Neuronal stem cell (in vitro differentiated cells): ENCODE data around the gene CD55. TPM values are rescaled to one million over a fixed set of nuclear protein-coding genes. Genes with fewer than 3 reads are reported as not detected.

Experiments used
- DNase-seq: peaks from one replicate; pipeline ENCODE4 v3.0.0-alpha.2; 2013; ENCODE audit warnings: low spot score
- H2AFZ ChIP-seq: one replicate; pipeline ENCODE4 v1.6.1; 2013; ENCODE audit warnings: mild to moderate bottlenecking, low read length, inconsistent platforms
- H2AK5ac ChIP-seq: 2 replicates; pipeline ENCODE4 v1.6.1; 2013; ENCODE audit warnings: low read depth, mild to moderate bottlenecking, inconsistent platforms, low read length, moderate library complexity, mixed read lengths
- H2BK120ac ChIP-seq: 2 replicates; pipeline ENCODE4 v1.6.1; 2013; ENCODE audit warnings: low read depth, mild to moderate bottlenecking, inconsistent platforms, low read length, moderate library complexity, mixed read lengths
- H2BK12ac ChIP-seq: one replicate; pipeline ENCODE4 v1.6.1; 2013; ENCODE audit warnings: low read length, inconsistent platforms
- H2BK15ac ChIP-seq: 2 replicates; pipeline ENCODE4 v1.6.1; 2013; ENCODE audit warnings: mild to moderate bottlenecking, low read length, inconsistent platforms, mixed read lengths
- H2BK5ac ChIP-seq: one replicate; pipeline ENCODE4 v1.6.1; 2013; ENCODE audit warnings: inconsistent platforms, mild to moderate bottlenecking, low read length, moderate library complexity
- H3K14ac ChIP-seq: one replicate; pipeline ENCODE4 v1.6.1; 2013; ENCODE audit warnings: low read length, inconsistent platforms
- H3K18ac ChIP-seq: 2 replicates; pipeline ENCODE4 v1.6.1; 2013; ENCODE audit warnings: low read length, inconsistent platforms
- H3K23ac ChIP-seq: 2 replicates; pipeline ENCODE4 v1.6.1; 2013; ENCODE audit warnings: low read depth, mild to moderate bottlenecking, mixed read lengths, low read length, inconsistent platforms; ENCODE audit not compliant: poor library complexity
- H3K27ac ChIP-seq: replicated peaks from 3 replicates; pipeline ENCODE4 v1.5.1; 2013; ENCODE audit warnings: low read length, inconsistent platforms
- H3K27me3 ChIP-seq, 3 experiments: 2 replicates each; pipeline ENCODE4 v1.6.1; 2013; ENCODE audit warnings: low read length in 3 of 3, mild to moderate bottlenecking in 2 of 3, inconsistent platforms in 1 of 3, low read depth in 1 of 3, mixed read lengths in 1 of 3, moderate library complexity in 1 of 3; ENCODE audit not compliant: control insufficient read depth in 3 of 3, insufficient read depth in 3 of 3
- H3K36me3 ChIP-seq, 2 donors: replicated peaks in 1 of 2; 2 replicates each; pipeline ENCODE4 v1.6.1; 2013; ENCODE audit warnings: low read length in 2 of 2; ENCODE audit not compliant: control insufficient read depth in 2 of 2, insufficient read depth in 2 of 2
- H3K4ac ChIP-seq: 2 replicates; pipeline ENCODE4 v1.6.1; 2013; ENCODE audit warnings: inconsistent platforms, mild to moderate bottlenecking, low read length, moderate library complexity
- H3K4me1 ChIP-seq, 2 donors: 1 replicate in 1 of 2; 2 replicates in 1 of 2; pipeline ENCODE4 v1.6.1; 2013; ENCODE audit warnings: low read length in 2 of 2, low read depth in 1 of 2; ENCODE audit not compliant: control insufficient read depth in 2 of 2, insufficient read depth in 1 of 2
- H3K4me2 ChIP-seq: one replicate; pipeline ENCODE4 v1.6.1; 2013; ENCODE audit warnings: mild to moderate bottlenecking, low read length, inconsistent platforms; ENCODE audit not compliant: insufficient read depth, poor library complexity, severe bottlenecking
- H3K4me3 ChIP-seq, 2 donors: 2 replicates each; pipeline ENCODE4 v1.5.1; 2013; ENCODE audit warnings: low read length in 2 of 2, mild to moderate bottlenecking in 2 of 2, inconsistent platforms in 1 of 2, moderate library complexity in 1 of 2
- H3K79me1 ChIP-seq: one replicate; pipeline ENCODE4 v1.6.1; 2013; ENCODE audit warnings: low read depth, mild to moderate bottlenecking, inconsistent platforms, low read length, moderate library complexity
- H3K9ac ChIP-seq: one replicate; pipeline ENCODE4 v1.6.1; 2013; ENCODE audit warnings: mild to moderate bottlenecking, low read depth, low read length, inconsistent platforms; ENCODE audit not compliant: poor library complexity
- H3K9me3 ChIP-seq, 2 donors: replicated peaks in 1 of 2; 2 replicates each; pipeline versions ENCODE3 to v1.6.1; 2013; ENCODE audit warnings: low read length in 2 of 2, mild to moderate bottlenecking in 2 of 2, inconsistent platforms in 1 of 2, low read depth in 1 of 2, mixed read lengths in 1 of 2, moderate library complexity in 1 of 2; ENCODE audit not compliant: control insufficient read depth in 2 of 2, insufficient read depth in 1 of 2
- H4K8ac ChIP-seq: one replicate; pipeline ENCODE4 v1.6.1; 2013; ENCODE audit warnings: low read depth, mild to moderate bottlenecking, inconsistent platforms, low read length, moderate library complexity
- H4K91ac ChIP-seq: one replicate; pipeline ENCODE4 v1.6.1; 2013; ENCODE audit warnings: low read length, low read depth, mild to moderate bottlenecking, inconsistent platforms; ENCODE audit not compliant: poor library complexity
- WGBS, 2 donors: extraction: QIAGEN DNeasy Blood & Tissue Kit; methylation state at CpG; one replicate each; pipeline ENCODE4 v1.1.7; 2013; ENCODE audit warnings: missing lambda C conversion rate in 2 of 2, mixed read lengths in 1 of 2; ENCODE audit not compliant: insufficient read length in 2 of 2, insufficient replicate concordance in 1 of 2; ENCODE audit errors: extremely low coverage in 2 of 2; 5-methylcytosine and 5-hydroxymethylcytosine counted together
- polyA plus RNA-seq, 2 experiments: library from polyadenylated mRNA; stranded (reverse); fragments of 200-250 nt; gene quantifications; one replicate each; pipeline ENCODE4 v1.2.3, GENCODE V29; 2013

CD55 gene, protein sequence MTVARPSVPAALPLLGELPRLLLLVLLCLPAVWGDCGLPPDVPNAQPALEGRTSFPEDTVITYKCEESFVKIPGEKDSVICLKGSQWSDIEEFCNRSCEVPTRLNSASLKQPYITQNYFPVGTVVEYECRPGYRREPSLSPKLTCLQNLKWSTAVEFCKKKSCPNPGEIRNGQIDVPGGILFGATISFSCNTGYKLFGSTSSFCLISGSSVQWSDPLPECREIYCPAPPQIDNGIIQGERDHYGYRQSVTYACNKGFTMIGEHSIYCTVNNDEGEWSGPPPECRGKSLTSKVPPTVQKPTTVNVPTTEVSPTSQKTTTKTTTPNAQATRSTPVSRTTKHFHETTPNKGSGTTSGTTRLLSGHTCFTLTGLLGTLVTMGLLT
- polyA plus RNA-seq (2013, experiment 1 of 2): 7.2 TPM
- polyA plus RNA-seq (2013, experiment 2 of 2): 6.9 TPM

DNA sequence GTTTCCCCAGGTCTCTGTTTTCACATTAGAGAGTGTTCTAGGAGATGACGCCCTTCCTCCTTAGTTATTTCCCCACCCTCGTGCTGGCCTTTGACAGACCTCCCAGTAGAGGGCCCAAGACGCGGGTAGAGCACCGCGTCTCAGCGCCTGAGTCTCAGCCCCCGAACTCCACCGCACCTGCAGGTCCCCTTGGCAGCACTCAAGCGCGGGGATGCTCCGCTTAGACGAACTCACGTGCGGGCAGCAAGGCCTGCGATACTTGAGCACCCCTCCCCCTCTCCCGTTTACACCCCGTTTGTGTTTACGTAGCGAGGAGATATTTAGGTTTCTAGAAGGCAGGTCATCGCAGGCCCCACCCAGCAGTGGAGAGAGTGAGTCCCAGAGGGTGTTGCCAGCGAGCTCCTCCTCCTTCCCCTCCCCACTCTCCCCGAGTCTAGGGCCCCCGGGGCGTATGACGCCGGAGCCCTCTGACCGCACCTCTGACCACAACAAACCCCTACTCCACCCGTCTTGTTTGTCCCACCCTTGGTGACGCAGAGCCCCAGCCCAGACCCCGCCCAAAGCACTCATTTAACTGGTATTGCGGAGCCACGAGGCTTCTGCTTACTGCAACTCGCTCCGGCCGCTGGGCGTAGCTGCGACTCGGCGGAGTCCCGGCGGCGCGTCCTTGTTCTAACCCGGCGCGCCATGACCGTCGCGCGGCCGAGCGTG lies at the start of gene CD55:
Gene CD55 (plus strand): TSS at position 600 of the 711 bp plus-strand sequence. CDS start 88 bp downstream, at position 688.
- no peak within 1 kb of the TSS for H2BK120ac ChIP-seq
- no peaks in the 10 kb centered on the region for H3K36me3 ChIP-seq
- no peak within 1 kb of the TSS for H4K8ac ChIP-seq
- H3K14ac ChIP-seq: peak within 1 kb of the TSS; percentile 91
- no peak within 1 kb of the TSS for H3K27ac ChIP-seq
- no peak within 1 kb of the TSS for H2AK5ac ChIP-seq
- peak within 1 kb of the TSS; percentile 78 for H3K4me2 ChIP-seq
- no peak within 1 kb of the TSS for H2BK12ac ChIP-seq
- peak within 1 kb of the TSS; percentile 86 for H3K9ac ChIP-seq
- H4K91ac ChIP-seq: no peak within 1 kb of the TSS
- H2BK5ac ChIP-seq: peak within 1 kb of the TSS; percentile 58
- peak within 1 kb of the TSS; percentile 65 for H2BK15ac ChIP-seq
- peaks cover 0 to 52% (median 0%) of the 10 kb centered on the region in 3 experiments for H3K27me3 ChIP-seq
- H2AFZ ChIP-seq: peak within 1 kb of the TSS; percentile 97
- peak; percentile 80 for DNase-seq
- no CpG with 5 or more reads among the region's 53 CpGs for WGBS, 2 donors
- peak within 1 kb of the TSS; percentile 35 to 91 for H3K4me3 ChIP-seq
- no peaks in the 10 kb centered on the region for H3K9me3 ChIP-seq
- no peaks in the 10 kb centered on the region for H3K79me1 ChIP-seq
- peak within 1 kb of the TSS; percentile 76 for H3K23ac ChIP-seq
- H3K4me1 ChIP-seq: peaks cover 0 to 2% of the 10 kb centered on the region in 2 donors
- no peak within 1 kb of the TSS for H3K4ac ChIP-seq
- peak within 1 kb of the TSS; percentile 96 for H3K18ac ChIP-seq

DNA sequence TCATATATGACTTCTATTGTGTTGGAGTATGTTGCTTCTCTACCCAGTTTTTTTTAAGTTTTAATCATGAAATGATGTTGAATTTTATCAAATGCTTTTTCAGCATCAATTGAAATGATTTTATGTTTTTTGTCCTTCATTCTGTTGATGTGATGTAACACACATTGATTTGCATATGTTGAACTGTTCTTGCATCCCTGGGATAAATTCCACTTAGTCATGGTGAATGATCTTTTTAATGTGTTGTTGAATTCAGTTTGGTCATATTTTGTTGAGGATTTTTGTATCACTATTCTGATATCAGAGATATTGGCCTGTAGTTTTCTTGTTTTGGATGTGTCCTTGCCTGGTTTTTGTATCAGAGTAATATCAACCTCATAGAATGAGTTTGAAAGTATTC lies 46.6 kb upstream of the CD55 start:
- Histone ChIP-seq H3K27me3 (no peaks in the 10 kb centered on the region), H3K14ac (no peak overlapping the region)

DNA sequence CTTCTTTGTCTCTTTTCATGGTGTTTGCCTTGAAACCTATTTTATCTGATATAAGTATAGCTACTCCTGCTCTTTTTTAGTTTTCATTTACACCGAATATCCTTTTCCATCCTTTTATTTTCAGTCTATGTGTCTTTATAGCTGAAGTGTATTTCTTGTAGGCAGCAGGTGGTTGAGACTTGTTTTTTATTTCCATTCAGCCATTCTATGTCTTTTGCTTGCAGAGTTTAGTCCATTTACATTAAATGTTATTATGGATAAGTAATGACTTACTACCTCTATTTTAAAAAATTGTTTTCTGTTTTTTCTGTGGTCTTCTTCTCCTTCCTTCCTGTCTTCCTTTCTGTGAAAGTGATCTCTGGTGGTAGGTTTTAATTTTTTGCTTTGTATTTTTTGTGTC lies 45.0 kb upstream of the CD55 start:
- no peak overlapping the region for H3K18ac ChIP-seq
- WGBS, 2 donors: no CpG with 5 or more reads among the region's 1 CpG
- no peaks in the 10 kb centered on the region for H3K79me1 ChIP-seq
- no peak overlapping the region for H2BK12ac ChIP-seq
- H2AK5ac ChIP-seq: no peak overlapping the region
- H3K36me3 ChIP-seq: no peaks in the 10 kb centered on the region
- H4K91ac ChIP-seq: no peak overlapping the region
- no peaks in the 10 kb centered on the region for H3K27me3 ChIP-seq
- H3K9me3 ChIP-seq: no peaks in the 10 kb centered on the region
- H2AFZ ChIP-seq: no peak overlapping the region
- H3K4me3 ChIP-seq: no peak overlapping the region
- no peaks in the 10 kb centered on the region for H3K4me1 ChIP-seq
- no peak for DNase-seq
- H2BK15ac ChIP-seq: no peak overlapping the region
- no peak overlapping the region for H2BK5ac ChIP-seq
- H3K4me2 ChIP-seq: no peak overlapping the region
- H3K14ac ChIP-seq: no peak overlapping the region
- no peak overlapping the region for H3K9ac ChIP-seq
- no peak overlapping the region for H3K23ac ChIP-seq
- no peak overlapping the region for H3K27ac ChIP-seq
- H3K4ac ChIP-seq: no peak overlapping the region
- H4K8ac ChIP-seq: no peak overlapping the region
- H2BK120ac ChIP-seq: no peak overlapping the region

More for the DNA sequence above, 46.6 kb upstream of the CD55 start:
- Histone ChIP-seq H3K4me1 (no peaks in the 10 kb centered on the region), H4K8ac (no peak overlapping the region), H3K36me3 (no peaks in the 10 kb centered on the region), H3K4me3 (no peak overlapping the region), H2BK12ac (no peak overlapping the region), H3K9ac (no peak overlapping the region), H3K4ac (no peak overlapping the region), H2AFZ (no peak overlapping the region), H3K9me3 (no peaks in the 10 kb centered on the region), H2BK120ac (no peak overlapping the region), H3K23ac (no peak overlapping the region), H3K18ac (no peak overlapping the region), H2AK5ac (no peak overlapping the region), H2BK15ac (no peak overlapping the region), H3K79me1 (no peaks in the 10 kb centered on the region), H3K4me2 (no peak overlapping the region), H2BK5ac (no peak overlapping the region), H3K27ac (no peak overlapping the region), H4K91ac (no peak overlapping the region)
- DNase-seq: no peak

DNA sequence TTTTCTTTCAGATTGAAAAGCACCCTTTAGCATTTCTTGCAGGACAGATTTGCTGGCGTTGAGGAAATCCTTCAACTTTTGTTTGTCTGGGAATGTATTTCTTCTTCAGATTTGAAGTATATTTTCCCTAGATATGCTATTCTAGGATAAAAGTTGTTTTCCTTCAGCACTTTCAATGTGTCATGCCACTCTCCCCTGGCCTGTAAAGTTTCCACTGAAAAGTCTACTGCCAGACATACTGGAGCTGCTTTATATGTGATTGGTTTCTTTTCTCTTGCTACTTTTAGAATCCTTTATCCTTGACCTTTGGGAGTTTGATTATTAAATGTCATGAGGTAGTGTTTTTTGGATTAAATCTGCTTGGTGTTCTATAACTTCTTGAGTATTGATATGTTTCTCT lies 44.2 kb upstream of the CD55 start:
- WGBS, 2 donors: no CpG with 5 or more reads among the region's 1 CpG
- H3K36me3 ChIP-seq: no peaks in the 10 kb centered on the region
- no peaks in the 10 kb centered on the region for H3K4me1 ChIP-seq
- H3K23ac ChIP-seq: no peak overlapping the region
- H3K79me1 ChIP-seq: no peaks in the 10 kb centered on the region
- no peak overlapping the region for H3K4me3 ChIP-seq
- no peak overlapping the region for H3K18ac ChIP-seq
- no peak overlapping the region for H4K91ac ChIP-seq
- H3K9ac ChIP-seq: no peak overlapping the region
- H3K4ac ChIP-seq: no peak overlapping the region
- H3K14ac ChIP-seq: no peak overlapping the region
- no peak for DNase-seq
- H3K9me3 ChIP-seq: no peaks in the 10 kb centered on the region
- no peaks in the 10 kb centered on the region for H3K27me3 ChIP-seq
- H2BK120ac ChIP-seq: no peak overlapping the region
- no peak overlapping the region for H2BK15ac ChIP-seq
- H4K8ac ChIP-seq: no peak overlapping the region
- H2BK12ac ChIP-seq: no peak overlapping the region
- H3K4me2 ChIP-seq: no peak overlapping the region
- no peak overlapping the region for H2BK5ac ChIP-seq
- H2AFZ ChIP-seq: no peak overlapping the region
- H2AK5ac ChIP-seq: no peak overlapping the region
- no peak overlapping the region for H3K27ac ChIP-seq
